Endothelial cell of hepatic sinusoid (primary cell): Measurements from ENCODE around the gene FPR3.
"Not testable (repeated sequence)": the region's sequence is repeated elsewhere in the genome, so short reads cannot be mapped to it uniquely, and the experiment has no call there.

Experiments used
- in situ Hi-C: cut with HindIII; loops from 2 replicates; pipeline ENCODE4 v1.10.0; 2017; ENCODE audit warnings: low sequenced_read_pairs

The FPR3 gene

GRCh38 chr19:51794885-51795490 is at the start of gene FPR3:
FPR3 (plus strand) TSS chr19:51795157; CDS start chr19:51823749, 28,592 bp downstream.
- in situ Hi-C loops: no loop called here

GRCh38 chr19:51746731-51747130 is 48.2 kb upstream of the FPR3 start:
- in situ Hi-C loops: no loop called here

GRCh38 chr19:51749979-51750378 is 45.0 kb upstream of the FPR3 start:
- in situ Hi-C loops: loop anchor here (5.0 kb wide), 1 partner anchor 53 kb away; no protein-coding TSS in a partner anchor

GRCh38 chr19:51750400-51751094 is 44.4 kb upstream of the FPR3 start:
- in situ Hi-C loops: loop anchor here (5.0 kb wide), 1 partner anchor 53 kb away; no protein-coding TSS in a partner anchor

- in situ Hi-C loops: loop anchor here (5.0 kb wide), 1 partner anchor 54 kb away; no protein-coding TSS in a partner anchor
Observed at GRCh38 chr19:51751655-51752054, 43.3 kb upstream of the FPR3 start, which contains the start of gene FPR1. FPR1 (minus strand) TSS chr19:51751878; CDS start chr19:51746994, 4,884 bp downstream.

GRCh38 chr19:51754109-51754508 is 40.8 kb upstream of the FPR3 start:
- in situ Hi-C loops: loop anchor here (5.0 kb wide), 1 partner anchor 57 kb away; no protein-coding TSS in a partner anchor

- in situ Hi-C loops: loop anchor here (5.0 kb wide), 1 partner anchor 57 kb away; no protein-coding TSS in a partner anchor
Observed at GRCh38 chr19:51754770-51755169, 40.2 kb upstream of the FPR3 start.

GRCh38 chr19:51755571-51755970 is 39.4 kb upstream of the FPR3 start:
- in situ Hi-C loops: no loop called here

GRCh38 chr19:51760697-51761356 is 34.1 kb upstream of the FPR3 start, which contains the start of gene FPR2:
FPR2 (plus strand) TSS chr19:51761180; CDS start chr19:51768659, 7,479 bp downstream.
- in situ Hi-C loops: no loop called here

- in situ Hi-C loops: no loop called here
Observed at GRCh38 chr19:51761696-51762095, 33.3 kb upstream of the FPR3 start.

GRCh38 chr19:51765086-51765485 is 29.9 kb upstream of the FPR3 start:
- in situ Hi-C loops: no loop called here

- in situ Hi-C loops: no loop called here
Observed at GRCh38 chr19:51766461-51766860, 28.5 kb upstream of the FPR3 start.

GRCh38 chr19:51771376-51772130 is 23.4 kb upstream of the FPR3 start:
- in situ Hi-C loops: no loop called here

- in situ Hi-C loops: no loop called here
Observed at GRCh38 chr19:51772977-51773376, 22.0 kb upstream of the FPR3 start.

GRCh38 chr19:51776561-51776960 is 18.4 kb upstream of the FPR3 start:
- in situ Hi-C loops: not testable (repeated sequence)

GRCh38 chr19:51777570-51778462 is 17.1 kb upstream of the FPR3 start:
- in situ Hi-C loops: no loop called here

- in situ Hi-C loops: no loop called here
Observed at GRCh38 chr19:51779181-51779580, 15.8 kb upstream of the FPR3 start.

- in situ Hi-C loops: no loop called here
Observed at GRCh38 chr19:51779703-51780102, 15.3 kb upstream of the FPR3 start.

- in situ Hi-C loops: no loop called here
Observed at GRCh38 chr19:51780270-51780669, 14.7 kb upstream of the FPR3 start.

GRCh38 chr19:51781999-51782398 is 13.0 kb upstream of the FPR3 start:
- in situ Hi-C loops: no loop called here
